ENCODE measurements around the gene EEF1E1.

DNA sequence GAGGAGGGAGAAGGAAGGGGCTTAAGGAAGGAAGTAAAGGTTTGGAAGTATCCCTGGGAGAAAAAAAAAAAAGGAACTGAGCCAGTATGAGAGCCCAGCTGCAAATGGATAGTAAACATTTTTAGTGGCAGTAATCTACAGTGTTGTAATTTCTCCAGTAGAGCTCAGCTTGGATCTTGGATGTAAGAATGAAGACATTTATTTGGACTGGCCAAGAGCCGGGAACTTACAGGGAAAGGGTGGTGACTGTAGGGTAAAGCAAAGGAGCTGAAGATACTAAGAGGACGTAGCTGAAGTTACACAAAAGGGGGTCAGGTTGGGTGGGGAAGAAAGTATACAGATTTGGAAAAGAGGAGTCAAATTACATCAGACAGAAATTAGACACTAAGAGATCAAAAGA is 13.5 kb downstream of the EEF1E1 start:
- TF ChIP-seq POLR2A (IDR thresholded peaks at IDR 0.05) = no peak
- TF ChIP-seq, protein P1, sequence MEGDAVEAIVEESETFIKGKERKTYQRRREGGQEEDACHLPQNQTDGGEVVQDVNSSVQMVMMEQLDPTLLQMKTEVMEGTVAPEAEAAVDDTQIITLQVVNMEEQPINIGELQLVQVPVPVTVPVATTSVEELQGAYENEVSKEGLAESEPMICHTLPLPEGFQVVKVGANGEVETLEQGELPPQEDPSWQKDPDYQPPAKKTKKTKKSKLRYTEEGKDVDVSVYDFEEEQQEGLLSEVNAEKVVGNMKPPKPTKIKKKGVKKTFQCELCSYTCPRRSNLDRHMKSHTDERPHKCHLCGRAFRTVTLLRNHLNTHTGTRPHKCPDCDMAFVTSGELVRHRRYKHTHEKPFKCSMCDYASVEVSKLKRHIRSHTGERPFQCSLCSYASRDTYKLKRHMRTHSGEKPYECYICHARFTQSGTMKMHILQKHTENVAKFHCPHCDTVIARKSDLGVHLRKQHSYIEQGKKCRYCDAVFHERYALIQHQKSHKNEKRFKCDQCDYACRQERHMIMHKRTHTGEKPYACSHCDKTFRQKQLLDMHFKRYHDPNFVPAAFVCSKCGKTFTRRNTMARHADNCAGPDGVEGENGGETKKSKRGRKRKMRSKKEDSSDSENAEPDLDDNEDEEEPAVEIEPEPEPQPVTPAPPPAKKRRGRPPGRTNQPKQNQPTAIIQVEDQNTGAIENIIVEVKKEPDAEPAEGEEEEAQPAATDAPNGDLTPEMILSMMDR (IDR thresholded peaks at IDR 0.05) = no peak
